Panc1 (cell line): Measurements from ENCODE around the gene PLCB1. TPM values are rescaled to one million over a fixed set of nuclear protein-coding genes. Genes with fewer than 3 reads are reported as not detected.

ENCODE experiments used
- ATAC-seq: fragments of 200-7000 bp; cut with Tn5 transposase; 2 replicates; pipeline ENCODE4 v1.9.1; 2020; ENCODE audit warnings: mild to moderate bottlenecking, moderate library complexity
- BruUV-seq: library from RNA; stranded (reverse); fragments of 400-500 nt; replicated peaks from 2 replicates; lab custom pipeline; 2021; lab: Mats Ljungman, UMichigan
- CTCF ChIA-PET: fragments of 300-600 bp; sonication (Branson Sonifier 250); formaldehyde crosslinking; loops from one replicate; lab custom pipeline; 2022; ENCODE audit warnings: antibody characterized with exemption; lab: Charles Lee
- POLR2A ChIA-PET: fragments of 300-600 bp; sonication (Branson Sonifier 250); formaldehyde crosslinking; loops from one replicate; lab custom pipeline; 2022; ENCODE audit warnings: antibody characterized with exemption; lab: Charles Lee
- DNase-seq: peaks from one replicate; pipeline ENCODE4 v3.0.0-alpha.2; 2010; ENCODE audit warnings: low read depth, low spot score
- H3K27ac ChIP-seq: 2 replicates; pipeline ENCODE4 v1.5.1; 2011; ENCODE audit warnings: mild to moderate bottlenecking, low read length, inconsistent platforms
- H3K27me3 ChIP-seq: fragments of 200-500 bp; sonication (Bioruptor generic); 2 replicates; pipeline ENCODE4 v1.6.0; 2014; ENCODE audit warnings: low read length, inconsistent platforms; ENCODE audit not compliant: control insufficient read depth, insufficient read depth
- H3K36me3 ChIP-seq: fragments of 200-500 bp; sonication (Bioruptor generic); 2 replicates; pipeline ENCODE4 v1.5.1; 2014; ENCODE audit warnings: inconsistent platforms, mild to moderate bottlenecking, low read length, moderate library complexity; ENCODE audit not compliant: control insufficient read depth, insufficient read depth
- H3K4me1 ChIP-seq: 2 replicates; pipeline ENCODE4 v1.5.1; 2011; ENCODE audit warnings: inconsistent platforms, mild to moderate bottlenecking, low read length, moderate library complexity; ENCODE audit not compliant: control insufficient read depth, insufficient read depth
- H3K4me3 ChIP-seq, 2 experiments: 2 replicates each; pipeline ENCODE4 v1.5.1; 2011 to 2012; ENCODE audit warnings: low read depth in 2 of 2, low read length in 2 of 2, mild to moderate bottlenecking in 2 of 2, inconsistent platforms in 1 of 2, moderate library complexity in 1 of 2
- H3K9me3 ChIP-seq: fragments of 200-500 bp; sonication (Bioruptor generic); 2 replicates; pipeline ENCODE4 v1.5.1; 2014; ENCODE audit warnings: low read depth, mild to moderate bottlenecking, inconsistent platforms, low read length, moderate library complexity; ENCODE audit not compliant: control insufficient read depth, insufficient read depth
- CTCF ChIP-seq: fragments of 450-650 bp; IDR thresholded peaks from 2 replicates; pipeline ENCODE4 v1.5.1; 2017; ENCODE audit warnings: mild to moderate bottlenecking
- POLR2AphosphoS5 ChIP-seq: IDR thresholded peaks from 2 replicates; pipeline ENCODE4 v1.6.1; 2012; ENCODE audit warnings: mild to moderate bottlenecking, low read depth, low read length, moderate library complexity
- REST ChIP-seq, 2 experiments: IDR thresholded peaks; 2 replicates each; pipeline ENCODE4 v1.6.1; 2011 to 2012; ENCODE audit warnings: low read depth in 2 of 2, control low read depth in 1 of 2, low read length in 1 of 2, mild to moderate bottlenecking in 1 of 2, moderate library complexity in 1 of 2; ENCODE audit not compliant: insufficient read depth in 1 of 2
- SIN3A ChIP-seq: IDR thresholded peaks from 2 replicates; pipeline ENCODE4 v1.6.1; 2012; ENCODE audit warnings: low read depth, mild to moderate bottlenecking, low read length, moderate library complexity, borderline replicate concordance; ENCODE audit not compliant: insufficient read depth
- TCF7L2 ChIP-seq: IDR thresholded peaks from 2 replicates; pipeline ENCODE4 v1.6.1; 2011; ENCODE audit warnings: mild to moderate bottlenecking, low read depth, low read length, inconsistent platforms
- in situ Hi-C: cut with HindIII; loops from 2 replicates; pipeline ENCODE4 v1.10.0; 2016; ENCODE audit warnings: low sequenced_read_pairs, low pct_unique_long_range_greater_than_20kb
- intact Hi-C: fragments of 100-400 bp; cut with micrococcal nuclease; formaldehyde crosslinking; loops from one replicate; pipeline ENCODE4 v1.10.0; 2022; ENCODE audit not compliant: unreplicated experiment
- total RNA-seq: library from RNA; stranded (reverse); gene quantifications from one replicate; pipeline ENCODE4 v1.2.1, GENCODE V29; 2021; ENCODE audit not compliant: unreplicated experiment

PLCB1 gene
- total RNA-seq, 1 experiment from 2014 or later: 0.59 TPM

- POLR2A ChIA-PET: no interaction called here
- CTCF ChIA-PET: no interaction called here
- no peaks in the 10 kb centered on the region for H3K4me1 ChIP-seq
- in situ Hi-C loops: no loop called here
- no peak overlapping the region for H3K4me3 ChIP-seq
- H3K9me3 ChIP-seq: 0 out of 2 replicates have a peak, but pooled peaks cover 3% of the 10 kb centered on the region
- intact Hi-C loops: no loop called here
- no peak for TF ChIP-seq REST (IDR thresholded peaks at IDR 0.05; ENCODE audit: insufficient read depth in 1 of 2, low read depth in 2 of 2, low read length in 1 of 2)
- no peak for TF ChIP-seq CTCF
- no peak for TF ChIP-seq POLR2AphosphoS5
- TF ChIP-seq SIN3A: no peak
- no peak for TF ChIP-seq TCF7L2
- no peak for DNase-seq
- no peak for ATAC-seq
- H3K36me3 ChIP-seq: no peaks in the 10 kb centered on the region
- no TSS peak for BruUV-seq
- no peaks in the 10 kb centered on the region for H3K27me3 ChIP-seq
- H3K27ac ChIP-seq: no peak overlapping the region
Observed at GRCh38 chr20:8569766-8570165, 437.7 kb downstream of the PLCB1 start.

DNA sequence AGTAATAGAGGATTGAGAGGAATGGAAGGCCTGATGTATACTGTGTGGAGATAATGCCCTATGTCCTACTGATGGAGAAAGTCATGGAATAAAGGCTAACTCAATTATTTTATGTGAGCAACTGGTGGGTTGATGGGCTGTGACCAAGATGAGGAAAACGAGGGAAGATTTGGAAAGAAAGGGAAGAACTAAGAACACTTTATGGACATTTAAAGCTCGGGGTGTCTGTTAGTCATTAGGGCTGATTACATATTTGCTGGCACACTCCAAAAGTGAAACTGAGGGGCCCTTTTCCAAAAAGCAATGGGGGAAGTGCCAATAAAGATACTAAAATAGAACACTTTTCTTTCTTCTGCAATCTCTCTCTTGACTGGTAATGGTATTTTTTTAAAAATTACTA, 439.5 kb downstream of the PLCB1 start:
- DNase-seq: no peak
- no peaks in the 10 kb centered on the region for H3K36me3 ChIP-seq
- no peak overlapping the region for H3K4me3 ChIP-seq
- no TSS peak for BruUV-seq
- CTCF ChIA-PET: no interaction called here
- intact Hi-C loops (no loop called here), in situ Hi-C loops (no loop called here)
- no peaks in the 10 kb centered on the region for H3K27me3 ChIP-seq
- no peak overlapping the region for H3K27ac ChIP-seq
- POLR2A ChIA-PET: no interaction called here
- H3K4me1 ChIP-seq: no peaks in the 10 kb centered on the region
- ATAC-seq: no peak
- H3K9me3 ChIP-seq: 0 out of 2 replicates have a peak, but pooled peaks cover 3% of the 10 kb centered on the region
- TF ChIP-seq REST (IDR thresholded peaks at IDR 0.05; ENCODE audit: insufficient read depth in 1 of 2, low read depth in 2 of 2, low read length in 1 of 2) (no peak), CTCF (no peak), TCF7L2 (no peak), POLR2AphosphoS5 (no peak), SIN3A (no peak)
